Activated naive CD4-positive, alpha-beta T cell treated with anti-CD3 and anti-CD28 coated beads, Interleukin-2, amount 50 U/mL, for 24 hours (primary cell): ENCODE data around the gene MXD1.
A peak's percentile ranks its signal among the peaks of the same experiment; 100 is the strongest.

ENCODE experiments used
- H3K27ac Mint-ChIP-seq: one replicate; pipeline ENCODE4 v1.8.0; 2021; ENCODE audit warnings: mild to moderate bottlenecking, mixed read lengths
- H3K27me3 Mint-ChIP-seq: one replicate; pipeline ENCODE4 v1.8.0; 2021; ENCODE audit warnings: mixed read lengths
- H3K36me3 Mint-ChIP-seq: one replicate; pipeline ENCODE4 v1.8.0; 2021; ENCODE audit warnings: mixed read lengths
- H3K4me1 Mint-ChIP-seq: one replicate; pipeline ENCODE4 v1.8.0; 2021; ENCODE audit warnings: mixed read lengths
- H3K4me3 Mint-ChIP-seq: one replicate; pipeline ENCODE4 v1.8.0; 2021; ENCODE audit warnings: mild to moderate bottlenecking, mixed read lengths
- H3K9me3 Mint-ChIP-seq: one replicate; pipeline ENCODE4 v1.8.0; 2021; ENCODE audit warnings: mixed read lengths

MXD1 gene

GRCh38 chr2:69977906-69978482 lies 63.1 kb downstream of the MXD1 start:
- no peaks in the 10 kb centered on the region for H3K9me3 Mint-ChIP-seq

DNA sequence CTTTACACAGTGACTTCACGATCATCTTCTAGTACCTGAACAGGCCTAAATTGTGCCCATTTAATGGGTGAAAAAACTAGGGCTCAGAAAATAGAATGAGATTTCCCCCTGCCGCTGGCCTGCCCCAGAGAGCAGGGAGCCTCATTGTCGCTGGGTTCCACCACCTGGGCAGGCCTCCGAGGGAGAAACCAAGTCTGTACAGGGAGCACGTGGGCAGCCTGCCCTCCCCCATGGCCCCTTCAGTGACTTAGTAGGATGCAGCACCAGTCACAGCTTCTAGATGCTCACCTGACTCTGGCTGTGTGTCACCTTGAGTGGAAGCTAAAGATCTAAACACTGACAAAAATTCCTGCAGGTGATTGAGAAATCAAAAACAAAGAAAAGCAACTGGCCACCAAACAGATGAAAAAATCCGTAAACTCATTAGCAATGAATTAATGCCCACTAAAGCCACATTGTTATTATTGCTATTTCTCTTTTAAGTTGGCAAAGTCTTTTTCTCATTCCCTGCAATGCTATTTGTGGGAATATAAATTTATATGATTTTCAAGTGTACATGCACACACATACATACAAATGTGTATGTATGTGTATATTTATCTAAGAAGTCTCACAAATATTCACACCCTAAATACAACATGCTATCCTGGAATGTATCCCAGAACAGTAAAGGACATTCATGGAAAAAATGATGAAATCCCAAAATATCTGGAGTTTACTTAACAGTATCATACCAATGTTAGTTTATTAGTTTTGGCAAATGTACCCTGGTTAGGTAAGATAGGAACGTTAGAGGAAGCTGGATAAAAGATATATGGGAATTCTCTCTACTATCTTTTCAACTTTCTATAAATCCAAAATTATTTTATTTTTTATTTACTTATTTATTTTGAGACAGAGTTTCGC lies 65.2 kb downstream of the MXD1 start:
- no peak overlapping the region for H3K4me3 Mint-ChIP-seq
- H3K36me3 Mint-ChIP-seq, result peaks cover 1% of the 10 kb centered on the region
- H3K27me3 Mint-ChIP-seq, result no peaks in the 10 kb centered on the region
- peaks cover 12% of the 10 kb centered on the region for H3K4me1 Mint-ChIP-seq
- H3K9me3 Mint-ChIP-seq, result no peaks in the 10 kb centered on the region
- no peak overlapping the region for H3K27ac Mint-ChIP-seq

More at GRCh38 chr2:69977906-69978482, 63.1 kb downstream of the MXD1 start:
- Mint-ChIP-seq H3K36me3 (no peaks in the 10 kb centered on the region), H3K4me1 (peaks cover 12% of the 10 kb centered on the region), H3K27ac (peak overlapping the region; percentile 4), H3K4me3 (no peak overlapping the region), H3K27me3 (no peaks in the 10 kb centered on the region)

- H3K4me3 Mint-ChIP-seq, result no peak overlapping the region
- H3K9me3 Mint-ChIP-seq, result no peaks in the 10 kb centered on the region
- no peaks in the 10 kb centered on the region for H3K27me3 Mint-ChIP-seq
- H3K4me1 Mint-ChIP-seq, result no peaks in the 10 kb centered on the region
- H3K27ac Mint-ChIP-seq, result no peak overlapping the region
- peaks cover 2% of the 10 kb centered on the region for H3K36me3 Mint-ChIP-seq
These were observed 68.6 kb downstream of the MXD1 start for GRCh38 chr2:69983392-69983966.

GRCh38 chr2:69985216-69985615 lies 70.3 kb downstream of the MXD1 start:
- Mint-ChIP-seq H3K27ac (no peak overlapping the region), H3K4me1 (no peaks in the 10 kb centered on the region), H3K4me3 (no peak overlapping the region), H3K27me3 (no peaks in the 10 kb centered on the region), H3K9me3 (no peaks in the 10 kb centered on the region), H3K36me3 (peaks cover 2% of the 10 kb centered on the region)

- Mint-ChIP-seq H3K27ac (no peak overlapping the region), H3K4me1 (no peaks in the 10 kb centered on the region), H3K9me3 (no peaks in the 10 kb centered on the region), H3K27me3 (no peaks in the 10 kb centered on the region), H3K36me3 (peaks cover 2% of the 10 kb centered on the region), H3K4me3 (no peak overlapping the region)
These were observed 70.8 kb downstream of the MXD1 start for GRCh38 chr2:69985688-69986087.

DNA sequence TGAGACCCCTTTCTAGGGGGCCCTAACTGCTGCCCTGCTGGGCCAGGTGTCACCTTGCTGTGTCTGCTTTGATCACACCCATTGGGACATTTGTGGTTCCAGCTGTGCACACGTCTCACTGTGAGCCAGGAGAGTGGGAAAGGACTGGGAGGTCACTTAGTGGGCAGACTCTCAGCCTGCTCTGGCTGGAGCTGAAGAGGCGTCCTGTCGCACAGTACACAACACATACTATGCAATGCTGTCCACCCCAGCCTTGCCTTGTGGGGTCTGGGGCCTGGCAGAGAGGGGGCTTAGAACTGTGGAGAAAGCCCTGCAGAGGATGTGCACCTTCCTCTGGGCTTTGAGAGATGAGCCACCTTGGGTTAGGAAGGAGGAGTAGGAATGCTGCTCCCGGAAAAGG lies 71.8 kb downstream of the MXD1 start:
- H3K36me3 Mint-ChIP-seq, result peaks cover 2% of the 10 kb centered on the region
- H3K27me3 Mint-ChIP-seq, result no peaks in the 10 kb centered on the region
- no peaks in the 10 kb centered on the region for H3K9me3 Mint-ChIP-seq
- H3K4me1 Mint-ChIP-seq, result no peaks in the 10 kb centered on the region
- no peak overlapping the region for H3K4me3 Mint-ChIP-seq
- H3K27ac Mint-ChIP-seq, result no peak overlapping the region

DNA sequence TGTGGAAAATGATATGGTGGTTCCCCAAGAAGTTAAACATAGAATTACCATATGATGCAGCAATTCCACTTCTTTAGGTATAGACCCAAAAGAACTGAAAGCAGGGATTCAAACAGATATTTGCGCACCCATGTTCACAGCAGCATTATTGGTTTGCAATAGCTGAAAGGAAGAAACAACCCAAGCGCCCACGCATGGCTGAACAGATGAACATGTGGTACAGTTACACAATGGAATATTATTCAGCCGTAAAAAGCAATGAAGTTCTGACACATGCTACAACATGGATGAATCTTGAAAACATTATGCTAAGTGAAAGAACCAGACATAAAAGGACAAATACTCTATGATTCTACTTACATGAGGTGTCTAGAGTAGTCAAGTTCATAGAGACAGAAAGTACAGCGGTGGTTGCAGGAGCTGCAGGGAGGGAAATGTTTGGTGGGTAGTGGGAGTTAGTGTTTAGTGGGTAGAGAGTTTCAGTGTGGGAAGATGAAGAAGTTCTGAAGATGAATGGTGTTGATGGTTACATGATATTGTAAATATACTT lies 73.3 kb downstream of the MXD1 start:
- Mint-ChIP-seq H3K36me3 (peaks cover 4% of the 10 kb centered on the region), H3K9me3 (no peaks in the 10 kb centered on the region), H3K4me1 (no peaks in the 10 kb centered on the region), H3K4me3 (no peak overlapping the region), H3K27ac (no peak overlapping the region), H3K27me3 (no peaks in the 10 kb centered on the region)

GRCh38 chr2:69989009-69989408 lies 74.1 kb downstream of the MXD1 start:
- Mint-ChIP-seq H3K27me3 (no peaks in the 10 kb centered on the region), H3K4me3 (no peak overlapping the region), H3K36me3 (peaks cover 8% of the 10 kb centered on the region), H3K4me1 (no peaks in the 10 kb centered on the region), H3K9me3 (no peaks in the 10 kb centered on the region), H3K27ac (no peak overlapping the region)

- H3K36me3 Mint-ChIP-seq, result peaks cover 11% of the 10 kb centered on the region
- no peak overlapping the region for H3K27ac Mint-ChIP-seq
- H3K4me1 Mint-ChIP-seq, result no peaks in the 10 kb centered on the region
- no peak overlapping the region for H3K4me3 Mint-ChIP-seq
- H3K27me3 Mint-ChIP-seq, result no peaks in the 10 kb centered on the region
- H3K9me3 Mint-ChIP-seq, result no peaks in the 10 kb centered on the region
These were observed 74.7 kb downstream of the MXD1 start for GRCh38 chr2:69989441-69990105.
